Caki2 (cell line): ENCODE data around the gene PLGLB1. TPM values are rescaled to one million over a fixed set of nuclear protein-coding genes. Genes with fewer than 3 reads are reported as not detected.
"Not testable (repeated sequence)": the region's sequence is repeated elsewhere in the genome, so short reads cannot be mapped to it uniquely, and the experiment has no call there.

Experiments used
- DNase-seq: peaks from one replicate; pipeline ENCODE4 v3.0.0-alpha.2; 2015; ENCODE audit warnings: low read depth
- in situ Hi-C: cut with HindIII; loops from 2 replicates; pipeline ENCODE4 v1.10.0; 2016; ENCODE audit warnings: low sequenced_read_pairs, low pct_unique_long_range_greater_than_20kb, mixed read lengths
- total RNA-seq: library from RNA; depleted of rRNA; stranded (reverse); fragments of >200 nt; shearing (Covaris generic); gene quantifications from 2 replicates; pipeline ENCODE4 v1.2.3, GENCODE V29; 2014; ENCODE audit warnings: low replicate concordance; rRNA removed

The PLGLB1 gene
- 0.34 TPM in 1 of 2 replicates, not detected in the other for total RNA-seq

DNA sequence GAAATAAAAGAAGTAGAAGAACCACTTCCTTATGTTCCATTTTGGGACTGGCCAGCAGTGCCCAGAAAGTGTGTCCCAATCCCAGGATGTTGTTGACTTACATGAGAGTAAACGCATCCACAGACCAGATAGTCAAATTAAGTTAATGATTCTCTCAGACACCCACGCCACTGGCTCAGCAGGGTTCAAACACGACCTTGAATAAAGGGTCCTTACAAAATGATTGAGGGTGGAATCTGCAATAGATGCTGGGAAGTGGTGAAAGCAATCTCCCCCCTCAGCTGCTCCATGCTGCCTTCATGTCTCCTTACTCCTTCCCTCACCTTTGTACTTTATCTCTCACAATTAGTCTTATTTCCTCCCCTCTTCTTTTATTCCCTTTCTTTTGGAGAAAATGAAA, at the start of gene PLGLB1:
Gene PLGLB1, minus strand, starts transcription at position 101 of the 400 bp plus-strand sequence. Its CDS starts 61 bp downstream, at position 40.
- in situ Hi-C loops, DNase-seq: not testable (repeated sequence)

DNA sequence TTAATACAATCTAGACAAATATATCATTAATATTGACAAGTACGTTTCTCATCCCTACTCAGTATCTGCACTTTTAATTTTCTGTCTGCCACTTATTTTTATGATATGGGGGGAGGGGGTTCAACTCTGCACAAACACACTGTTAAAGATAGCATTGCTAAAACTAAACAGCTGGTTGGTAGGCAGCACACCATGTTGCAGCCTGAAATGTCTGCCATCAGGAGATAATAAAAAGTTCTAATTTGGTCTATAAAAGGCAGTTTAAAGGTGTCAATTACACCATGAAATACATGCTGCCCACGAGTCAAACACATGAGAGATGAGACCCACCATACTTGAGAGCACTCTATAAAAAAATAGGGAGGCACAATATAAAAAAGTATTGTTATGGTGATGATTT, 42.7 kb upstream of the PLGLB1 start:
- in situ Hi-C loops, DNase-seq: not testable (repeated sequence)

DNA sequence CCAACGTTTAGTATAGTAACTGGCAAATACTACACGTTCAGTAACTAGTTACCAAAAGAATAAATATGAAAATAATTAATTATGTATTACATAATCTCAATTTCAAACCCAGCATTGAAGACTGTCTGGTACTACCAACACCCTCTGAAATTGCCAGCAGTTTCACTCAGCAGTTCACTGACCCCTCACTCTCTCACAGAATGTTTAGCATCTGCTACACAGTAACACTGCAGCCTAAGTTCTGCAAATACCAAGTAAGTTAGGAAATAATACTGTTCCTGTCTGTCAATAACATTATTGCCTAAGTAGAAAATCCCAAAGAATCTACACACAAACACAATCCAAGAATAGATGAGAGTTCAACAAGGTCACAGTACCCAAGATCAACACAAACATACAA, 41.8 kb upstream of the PLGLB1 start:
- DNase-seq, in situ Hi-C loops: not testable (repeated sequence)

DNA sequence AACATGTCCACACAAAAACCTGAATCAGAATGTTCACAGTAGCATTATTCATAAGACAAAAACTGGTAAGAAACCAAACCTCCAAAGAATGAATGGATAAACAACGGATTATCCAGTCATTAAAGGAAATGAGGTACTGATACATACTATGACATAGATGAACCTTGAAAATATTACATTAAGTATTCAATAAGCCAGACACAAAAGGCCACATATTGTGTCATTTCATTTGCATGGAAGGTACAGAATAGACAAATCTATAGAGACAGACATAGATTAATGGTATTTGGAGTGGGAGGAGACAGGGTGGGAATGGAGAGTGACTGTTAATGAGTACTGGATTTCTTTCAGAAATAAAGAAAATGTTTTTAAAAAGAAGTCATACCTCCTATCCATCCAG, 39.9 kb upstream of the PLGLB1 start:
- DNase-seq, in situ Hi-C loops: not testable (repeated sequence)

DNA sequence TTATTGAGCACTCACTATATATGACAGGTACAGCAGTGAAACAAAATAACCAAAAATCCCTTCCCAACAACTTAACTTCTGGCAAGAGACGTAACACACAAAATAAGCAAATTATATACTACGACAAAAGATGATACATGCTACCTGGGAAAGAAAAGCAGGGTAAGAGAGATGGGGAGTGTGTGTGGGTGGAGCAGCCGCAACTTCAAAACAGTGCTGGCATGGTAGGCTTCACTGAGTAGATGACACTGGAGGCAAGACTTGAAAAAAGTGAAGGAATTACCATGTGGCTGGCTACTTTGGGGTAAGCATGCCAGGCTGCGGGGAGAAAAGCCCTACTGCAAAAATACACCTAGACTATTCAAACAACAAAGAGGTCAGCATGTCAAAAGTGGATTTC, 36.0 kb upstream of the PLGLB1 start:
- in situ Hi-C loops, DNase-seq: not testable (repeated sequence)

DNA sequence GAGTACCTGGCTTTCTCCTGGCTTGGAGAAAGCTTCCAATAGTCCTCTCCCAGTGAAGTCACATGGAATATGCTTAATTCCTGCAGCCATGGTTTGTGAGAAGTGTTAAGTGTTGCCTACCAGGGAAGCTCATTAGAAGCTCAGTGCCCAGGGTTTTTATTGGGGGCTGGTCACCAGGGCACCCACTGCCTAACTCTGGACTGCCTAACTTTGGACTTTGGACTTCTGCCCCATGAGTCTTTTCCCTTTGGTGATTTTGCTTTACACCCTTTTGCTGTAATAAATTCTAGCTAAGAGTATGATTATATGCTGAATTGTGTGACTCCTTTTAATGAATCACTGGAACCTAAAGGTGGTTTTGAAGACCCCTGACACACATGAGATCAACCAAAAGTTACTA, 35.2 kb upstream of the PLGLB1 start:
- DNase-seq, in situ Hi-C loops: not testable (repeated sequence)

DNA sequence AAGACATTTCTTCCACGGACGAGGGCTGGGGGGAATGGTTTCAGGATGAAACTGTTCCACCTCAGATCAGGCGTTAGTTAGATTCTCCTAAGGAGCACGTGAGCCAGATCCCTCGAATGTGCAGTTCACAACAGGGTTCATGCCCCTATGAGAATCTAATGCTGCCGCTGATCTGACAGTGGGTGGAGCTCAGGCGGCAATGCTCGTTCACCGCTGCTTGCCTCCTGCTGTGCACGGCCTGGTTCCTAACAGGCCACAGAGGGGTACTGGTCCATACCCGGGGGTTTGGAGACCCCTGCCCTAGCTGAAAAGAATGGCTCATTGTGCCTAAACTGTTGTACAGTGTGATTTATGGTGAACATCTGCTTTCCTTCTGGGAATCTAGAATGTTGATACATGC, 34.8 kb upstream of the PLGLB1 start:
- DNase-seq, in situ Hi-C loops: not testable (repeated sequence)

DNA sequence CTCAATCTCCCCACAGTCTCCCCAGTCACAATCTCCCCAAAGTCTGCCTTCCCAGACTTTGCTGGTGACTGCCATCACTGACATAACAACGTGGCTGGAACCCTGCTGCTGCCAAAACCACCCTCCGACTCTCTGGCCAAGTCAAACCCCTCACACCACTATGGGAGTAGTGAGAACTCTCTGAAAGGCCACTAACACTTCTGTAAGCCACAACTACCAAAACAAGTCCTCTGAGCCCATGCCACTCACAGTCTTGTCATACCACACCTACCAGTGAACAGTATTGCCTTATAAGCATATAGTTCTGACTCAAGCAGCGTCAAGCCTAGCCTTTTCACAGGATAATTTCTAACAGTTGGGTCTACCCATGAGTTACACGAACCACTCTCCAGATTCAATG, 32.7 kb upstream of the PLGLB1 start:
- in situ Hi-C loops, DNase-seq: not testable (repeated sequence)

DNA sequence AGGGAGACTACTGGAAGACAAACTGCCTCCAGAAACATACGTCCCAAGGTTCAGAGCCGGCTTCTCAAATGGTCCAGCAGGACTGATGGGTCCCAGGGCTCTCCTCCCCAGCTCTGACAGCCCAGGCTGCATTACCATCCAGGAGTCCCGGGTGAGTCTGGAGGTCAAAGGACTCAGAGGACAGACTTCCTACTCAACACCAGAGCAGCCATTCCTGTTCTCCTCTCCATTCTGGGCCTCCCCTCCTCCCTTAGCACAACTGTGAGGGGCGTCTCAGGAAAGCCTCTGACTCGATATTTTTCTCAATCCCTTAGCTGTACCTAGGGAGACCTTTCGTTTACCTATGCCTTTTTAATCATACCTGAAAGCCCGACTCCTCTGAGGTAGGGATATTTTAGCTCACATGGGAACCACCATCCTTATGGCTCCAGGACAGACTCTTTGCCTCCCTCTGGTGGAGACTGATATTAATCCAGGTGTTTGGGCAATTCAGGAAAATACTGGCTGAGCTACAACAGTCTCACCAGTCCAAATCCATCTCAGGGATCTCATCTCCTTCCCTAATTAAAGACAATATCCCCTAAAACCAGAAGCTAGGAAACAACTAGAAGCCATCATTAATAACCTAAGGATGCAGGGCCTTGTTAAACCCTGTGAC, 19.8 kb upstream of the PLGLB1 start:
- DNase-seq, in situ Hi-C loops: not testable (repeated sequence)

DNA sequence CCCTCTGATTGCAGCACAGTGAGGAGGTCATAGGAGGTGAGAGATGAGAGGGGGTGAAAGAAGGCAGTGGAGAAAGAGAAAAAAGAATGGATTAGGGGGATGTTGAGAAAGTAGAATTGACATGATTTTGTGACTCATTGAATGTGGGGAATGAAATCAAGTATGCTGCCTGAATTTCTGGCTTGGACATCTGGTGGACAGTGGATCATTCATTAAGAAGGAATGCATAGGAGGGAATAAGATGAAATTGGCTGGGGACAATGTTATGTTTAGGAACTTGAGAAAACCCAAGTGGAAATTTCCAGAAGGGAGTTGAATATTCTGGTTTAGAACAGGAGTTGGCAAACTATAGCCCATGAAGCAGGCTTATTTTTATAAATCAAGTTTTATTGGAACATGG, 7.0 kb upstream of the PLGLB1 start:
- in situ Hi-C loops, DNase-seq: not testable (repeated sequence)

DNA sequence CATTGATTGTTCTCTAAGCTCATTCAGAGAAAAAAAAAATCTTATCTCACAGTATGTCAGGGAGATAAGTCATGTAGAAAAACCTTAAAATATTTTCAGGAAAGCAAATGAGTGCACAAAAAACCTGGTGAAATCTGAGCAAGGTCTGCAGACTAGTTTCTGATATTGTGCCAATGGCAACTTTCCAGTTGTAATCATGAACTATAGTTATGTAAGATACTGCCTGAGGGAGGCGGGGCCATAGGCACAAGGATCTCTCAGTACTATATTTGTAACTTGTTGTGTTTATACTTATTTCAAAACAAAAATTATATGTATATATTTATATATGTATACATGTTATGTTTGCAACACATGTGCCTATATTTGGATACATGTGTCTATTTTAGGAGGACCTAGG, 5.2 kb upstream of the PLGLB1 start:
- DNase-seq, in situ Hi-C loops: not testable (repeated sequence)

DNA sequence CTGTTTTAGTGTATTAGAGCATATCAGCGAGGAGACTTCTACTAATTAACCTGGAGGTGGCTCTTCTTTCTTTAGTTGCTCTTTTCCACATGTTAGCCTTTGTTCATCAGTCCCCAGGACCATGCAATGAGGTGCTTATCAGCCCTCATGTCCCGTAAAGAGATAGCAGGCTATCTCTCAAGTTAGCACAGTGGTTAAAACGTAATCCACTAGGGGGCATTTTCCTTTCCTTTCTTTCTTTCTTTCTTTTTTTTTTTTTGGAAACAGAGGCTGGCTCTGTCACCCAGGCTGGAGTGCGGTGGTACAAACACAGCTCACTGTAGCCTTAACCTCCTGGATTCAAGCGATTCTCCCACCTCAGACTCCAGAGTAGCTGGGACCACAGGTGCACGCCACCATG, 4.3 kb upstream of the PLGLB1 start:
- DNase-seq, in situ Hi-C loops: not testable (repeated sequence)

DNA sequence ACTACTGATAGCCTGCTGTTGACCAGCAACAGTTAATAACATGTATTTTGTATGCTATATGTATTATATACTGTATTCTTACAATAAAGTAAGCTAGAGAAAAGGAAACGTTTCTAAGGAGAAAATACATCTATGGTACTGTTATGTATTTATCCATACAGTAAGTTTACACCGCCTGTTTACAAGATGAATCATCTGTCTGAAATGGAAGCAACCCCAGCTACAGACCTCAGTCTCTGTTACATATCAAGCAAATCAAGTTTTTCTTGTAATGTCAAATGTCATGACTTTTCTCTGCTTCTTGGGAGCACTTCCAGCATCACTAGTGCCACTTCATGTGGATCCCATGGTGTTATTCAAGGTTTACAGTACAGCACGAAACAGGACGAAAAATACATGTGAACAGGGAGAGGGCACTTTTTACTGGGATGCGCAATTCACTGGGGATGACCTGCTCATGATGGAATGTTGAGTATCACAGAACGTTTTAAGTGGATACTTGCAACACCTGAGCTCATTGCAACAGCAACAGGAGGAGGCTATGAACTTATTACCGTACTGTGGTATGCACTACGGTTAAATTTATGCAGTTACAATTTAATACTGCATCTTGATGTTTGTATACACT, 2.5 kb upstream of the PLGLB1 start:
- DNase-seq, result not testable (repeated sequence)

DNA sequence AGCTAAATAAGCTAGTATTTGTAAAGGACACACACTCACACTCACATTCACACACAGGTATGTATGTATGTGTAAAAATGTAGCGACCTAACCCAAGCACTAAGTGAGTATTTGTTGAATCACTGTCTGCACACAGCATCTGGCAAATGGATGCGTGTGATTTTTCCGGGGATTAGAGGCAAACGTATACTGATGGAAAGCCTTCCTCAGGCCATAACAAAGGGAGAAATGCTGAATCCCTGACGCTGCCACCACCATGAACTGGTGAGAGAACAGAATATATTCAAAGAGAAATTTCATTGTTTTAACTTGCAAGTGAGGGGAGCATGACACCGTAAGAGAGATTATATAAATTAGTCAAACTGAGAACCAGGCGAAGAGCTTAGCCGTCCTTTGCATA, 601 bp downstream of the PLGLB1 start:
- DNase-seq, in situ Hi-C loops: not testable (repeated sequence)

More for the DNA sequence above, 2.5 kb upstream of the PLGLB1 start:
- in situ Hi-C loops, result not testable (repeated sequence)

DNA sequence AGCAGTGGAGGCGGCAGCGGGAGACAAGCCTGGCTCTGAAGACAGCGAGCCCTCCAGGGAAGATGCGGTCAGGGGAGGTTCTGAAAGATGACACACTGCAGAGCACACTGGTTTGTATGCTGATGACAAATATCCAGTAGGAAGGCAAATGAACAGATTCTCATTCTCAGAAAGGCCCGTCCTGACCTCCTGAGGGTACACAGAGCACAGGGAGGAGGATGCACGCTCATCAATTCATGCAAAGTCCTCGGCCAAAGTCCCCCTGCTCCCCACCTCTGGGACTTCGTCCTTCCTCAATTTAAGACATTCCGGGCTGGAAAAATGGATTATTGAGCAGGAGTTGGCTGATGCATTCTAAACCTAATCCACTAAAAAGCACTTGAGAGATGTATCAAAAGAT, 2.6 kb downstream of the PLGLB1 start:
- DNase-seq, in situ Hi-C loops: not testable (repeated sequence)

DNA sequence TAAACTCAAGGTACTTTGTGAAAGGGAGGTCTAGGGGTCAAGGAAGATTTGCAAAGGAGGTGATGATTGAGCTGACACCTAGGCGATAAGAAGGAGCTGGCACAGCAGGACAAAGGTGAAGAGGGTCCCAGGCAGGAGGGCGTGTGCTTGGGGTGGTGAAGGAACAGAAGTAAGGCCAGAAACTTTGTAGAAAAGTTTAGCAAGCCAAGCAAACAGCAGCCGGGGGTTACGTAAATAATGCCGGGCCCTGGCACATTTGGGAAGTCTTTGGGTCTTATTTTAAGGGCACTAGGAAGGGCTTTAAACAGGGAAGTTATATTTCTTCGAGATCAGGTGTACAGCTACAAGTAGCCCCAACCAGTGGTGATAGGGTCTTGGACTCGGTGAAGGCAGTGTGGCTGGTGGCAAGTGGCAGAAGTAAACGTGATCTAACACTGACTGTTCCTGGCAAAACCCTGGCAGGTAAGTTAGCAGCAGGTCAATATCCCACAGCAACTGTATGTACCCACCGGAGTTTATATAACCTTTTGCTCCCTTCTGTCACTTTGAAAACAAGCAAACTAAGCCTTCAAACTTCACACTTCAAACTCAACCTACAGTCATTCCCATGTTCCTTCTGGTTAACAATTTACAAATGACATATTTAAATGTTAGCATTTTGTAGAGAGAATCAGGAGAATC, 7.0 kb downstream of the PLGLB1 start:
- in situ Hi-C loops, DNase-seq: not testable (repeated sequence)

DNA sequence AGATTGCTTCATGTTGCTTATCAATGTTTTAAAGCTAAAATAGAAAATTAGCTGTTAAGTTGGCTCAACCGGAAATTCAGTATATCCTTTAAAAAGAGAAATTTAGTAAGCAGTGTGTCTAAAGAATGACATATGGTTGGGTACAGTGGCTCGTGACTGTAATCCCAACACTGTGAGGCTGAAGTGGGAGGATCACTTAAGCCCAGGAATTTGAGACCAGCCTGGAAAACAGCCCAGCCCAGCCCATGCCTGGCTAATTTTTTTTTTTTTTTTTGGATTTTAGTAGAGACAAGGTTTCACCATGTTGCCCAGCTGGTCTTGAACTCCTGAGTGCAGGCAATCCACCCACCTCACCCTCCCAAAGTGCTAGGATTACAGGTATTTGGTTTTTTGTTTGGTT, 17.2 kb downstream of the PLGLB1 start:
- DNase-seq, in situ Hi-C loops: not testable (repeated sequence)
